Measurements from ENCODE around the gene LCOR. TPM values are rescaled to one million over a fixed set of nuclear protein-coding genes. Genes with fewer than 3 reads are reported as not detected.
"Not testable (repeated sequence)": the region's sequence is repeated elsewhere in the genome, so short reads cannot be mapped to it uniquely, and the experiment has no call there.

The LCOR gene
- 24.0 and 49.2 TPM in 2 replicates for total RNA-seq

DNA sequence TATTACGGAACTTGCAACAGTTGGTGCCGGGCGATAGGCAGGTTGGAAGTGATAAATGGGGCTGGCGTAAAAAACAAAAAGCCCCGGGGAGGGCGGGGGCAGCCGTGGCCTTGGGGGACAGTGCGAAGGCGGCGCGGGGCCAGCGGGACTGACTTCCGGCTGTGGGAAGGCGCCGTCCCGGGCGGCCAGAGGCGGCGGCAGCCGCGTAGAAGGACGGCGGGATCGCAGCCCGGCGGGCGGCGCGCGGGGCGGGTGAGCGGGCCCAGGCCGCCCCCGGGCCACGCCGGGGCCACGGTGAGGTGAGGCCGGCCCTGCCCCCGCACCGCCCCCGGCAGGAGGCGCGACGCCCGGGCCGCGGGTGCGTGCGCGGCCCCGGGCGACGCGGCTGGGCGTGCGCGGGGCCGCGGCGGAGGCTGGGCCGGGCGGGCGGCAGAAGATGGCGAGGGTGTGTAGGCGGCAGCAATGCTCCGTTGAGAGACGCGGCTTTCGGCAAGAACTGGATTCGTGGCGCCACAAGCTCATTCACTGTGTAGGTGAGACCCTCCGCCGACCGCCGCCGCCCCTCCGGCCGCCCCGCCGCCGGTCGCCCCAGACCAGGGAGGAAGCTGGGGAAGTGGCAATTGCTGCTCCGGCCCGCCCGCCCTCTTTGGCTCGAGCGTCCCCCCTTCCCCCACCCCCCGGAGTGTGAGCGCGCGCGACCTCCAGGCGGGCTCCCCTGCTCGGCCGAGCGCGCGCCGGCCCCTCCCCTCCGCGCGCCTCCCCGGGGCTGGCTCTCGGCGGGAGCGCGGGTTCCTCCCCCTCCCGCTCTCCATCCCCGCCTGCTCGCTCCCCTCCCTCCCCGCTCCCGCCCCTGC is at the start of gene LCOR:
TSS of gene LCOR (plus strand) at position 432 of the 854 bp plus-strand sequence. CDS start 116,760 bp downstream, outside the sequence.
- DNase-seq (ENCODE audit: low read depth) = peak; percentile 30

GRCh38 chr10:96784253-96784652 is 47.8 kb upstream of the LCOR start:
- DNase-seq (ENCODE audit: low read depth) = no peak

- peak; percentile 41 for DNase-seq (ENCODE audit: low read depth)
Measured at GRCh38 chr10:96789571-96790108, 42.5 kb upstream of the LCOR start.

- no peak for DNase-seq (ENCODE audit: low read depth)
Measured at GRCh38 chr10:96791902-96792301, 40.2 kb upstream of the LCOR start.

DNA sequence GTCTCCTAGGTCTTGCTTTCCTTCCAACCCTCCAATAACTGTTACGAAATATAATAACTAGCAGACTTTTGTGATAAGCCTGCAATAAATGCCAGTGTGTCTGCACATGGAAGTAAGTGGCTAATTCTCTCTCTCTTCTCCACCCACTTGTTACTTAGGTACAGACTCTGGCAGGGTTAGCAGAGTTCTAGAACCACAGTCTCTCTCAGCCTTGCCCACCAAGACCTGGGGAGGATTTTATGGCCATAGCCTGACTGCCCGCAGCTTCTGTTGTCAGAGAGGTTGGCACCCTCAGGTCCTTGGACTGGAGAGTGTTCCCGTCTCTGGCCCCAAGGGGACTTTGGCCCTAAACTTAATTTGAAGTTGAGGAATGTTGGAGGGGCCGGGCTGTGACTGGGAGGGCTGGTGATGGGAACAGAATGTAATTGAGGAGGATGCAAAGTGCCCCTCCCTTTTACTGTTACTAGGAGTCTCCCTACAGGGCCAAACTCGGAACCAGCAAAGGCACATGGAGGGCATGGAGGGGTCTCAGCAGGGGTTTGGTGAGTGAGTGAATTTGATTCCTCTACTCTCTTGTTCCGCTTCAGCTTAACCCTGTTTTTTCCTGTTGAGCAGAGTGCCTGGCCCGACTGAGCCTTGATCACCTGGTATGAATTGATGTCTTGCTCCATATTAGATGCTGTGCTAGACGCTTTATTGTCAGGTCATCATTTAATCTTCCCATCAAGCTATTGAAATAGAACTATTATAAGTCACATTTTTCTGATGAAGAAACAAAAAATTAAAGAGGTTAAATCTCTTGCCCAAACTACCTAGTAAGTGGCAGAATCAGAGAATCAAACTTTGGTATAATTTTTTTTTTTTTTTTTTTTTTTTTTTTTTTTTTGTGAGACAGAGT is 37.0 kb upstream of the LCOR start:
- no peak for DNase-seq (ENCODE audit: low read depth)

DNA sequence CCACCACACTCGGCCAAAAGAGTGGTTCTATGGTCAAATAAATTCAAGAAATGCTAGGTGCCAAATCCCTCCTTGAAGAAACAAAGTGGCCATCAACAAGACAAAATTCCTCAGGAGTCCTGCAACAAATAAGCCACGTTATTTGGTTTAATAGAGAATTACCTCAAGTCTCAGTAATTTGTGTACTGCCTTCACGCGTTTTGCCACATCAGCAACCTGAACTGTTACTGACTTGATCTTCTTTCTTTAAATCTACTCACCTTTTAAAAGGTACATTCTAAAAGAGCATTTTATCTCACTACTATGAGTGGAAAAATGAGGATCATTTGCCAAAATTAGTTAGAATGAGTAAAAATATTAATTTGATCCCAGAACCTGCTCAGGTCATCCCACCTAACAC is 34.6 kb upstream of the LCOR start:
- no peak for DNase-seq (ENCODE audit: low read depth)

GRCh38 chr10:96803288-96803664 is 28.8 kb upstream of the LCOR start:
- no peak for DNase-seq (ENCODE audit: low read depth)

GRCh38 chr10:96814264-96814663 is 17.8 kb upstream of the LCOR start:
- peak; percentile 90 for DNase-seq (ENCODE audit: low read depth)

DNA sequence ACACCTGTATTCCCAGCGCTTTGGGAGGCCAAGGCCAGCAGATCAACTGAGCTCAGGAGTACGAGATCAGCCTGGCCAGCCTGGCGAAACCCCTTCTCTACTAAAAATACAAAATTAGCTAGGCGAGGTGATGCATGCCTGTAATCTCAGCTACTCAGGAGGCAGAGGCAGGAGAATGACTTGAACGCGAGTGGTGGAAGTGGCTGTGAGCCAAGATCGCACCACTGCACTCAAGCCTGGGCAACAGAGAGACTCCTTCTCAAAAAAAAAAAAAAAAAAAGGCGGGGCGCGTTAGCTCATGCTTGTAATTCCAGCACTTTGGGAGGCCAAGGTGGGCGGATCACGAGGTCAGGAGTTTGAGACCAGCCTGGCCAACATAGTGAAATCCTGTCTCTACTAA is 13.1 kb upstream of the LCOR start:
- not testable (repeated sequence) for DNase-seq (ENCODE audit: low read depth)

GRCh38 chr10:96820765-96821164 is 11.3 kb upstream of the LCOR start:
- DNase-seq (ENCODE audit: low read depth) = no peak

DNA sequence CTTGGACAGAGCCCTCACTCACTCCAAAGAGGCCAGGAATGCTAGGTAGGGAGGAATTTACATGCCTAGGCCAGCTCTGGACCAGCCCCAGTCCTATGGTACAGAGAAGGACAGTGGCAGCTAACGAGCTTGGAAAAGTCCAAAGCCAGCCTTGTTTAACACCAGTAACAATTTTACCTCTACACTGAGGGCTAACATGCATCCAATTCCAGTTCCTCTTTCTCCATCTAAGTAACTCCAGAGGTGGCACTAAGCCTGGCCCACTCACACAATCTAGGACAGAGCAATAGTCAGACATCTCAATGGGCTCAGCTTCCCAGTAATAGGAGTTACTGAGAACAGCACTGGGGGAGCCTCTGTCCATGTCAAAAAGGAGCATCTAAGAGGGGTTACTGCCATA is 5.7 kb upstream of the LCOR start:
- no peak for DNase-seq (ENCODE audit: low read depth)

DNA sequence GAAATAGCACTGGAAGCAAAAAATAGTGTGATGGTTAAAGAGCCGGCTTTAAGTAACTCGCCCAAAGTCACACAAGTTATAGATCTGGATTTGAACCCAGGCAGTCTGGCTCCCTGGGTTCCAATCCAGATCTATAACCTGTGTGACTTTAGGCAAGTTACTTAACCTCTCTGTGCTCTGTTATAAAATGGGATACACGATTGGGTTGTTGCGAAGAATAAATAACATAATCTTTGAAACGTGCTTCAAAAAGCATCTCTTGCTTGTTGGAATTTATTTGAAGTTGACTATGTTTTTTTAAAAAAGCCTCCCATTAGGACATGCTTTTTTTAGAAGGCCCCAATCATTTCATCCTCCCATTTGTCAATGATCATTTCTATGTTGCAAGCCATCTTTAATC is 3.5 kb upstream of the LCOR start:
- DNase-seq (ENCODE audit: low read depth) = no peak

GRCh38 chr10:96829029-96829773 is 2.9 kb upstream of the LCOR start:
- DNase-seq (ENCODE audit: low read depth) = no peak

- DNase-seq (ENCODE audit: low read depth) = peak; percentile 72
Measured at GRCh38 chr10:96830511-96831199, 1.4 kb upstream of the LCOR start.

DNA sequence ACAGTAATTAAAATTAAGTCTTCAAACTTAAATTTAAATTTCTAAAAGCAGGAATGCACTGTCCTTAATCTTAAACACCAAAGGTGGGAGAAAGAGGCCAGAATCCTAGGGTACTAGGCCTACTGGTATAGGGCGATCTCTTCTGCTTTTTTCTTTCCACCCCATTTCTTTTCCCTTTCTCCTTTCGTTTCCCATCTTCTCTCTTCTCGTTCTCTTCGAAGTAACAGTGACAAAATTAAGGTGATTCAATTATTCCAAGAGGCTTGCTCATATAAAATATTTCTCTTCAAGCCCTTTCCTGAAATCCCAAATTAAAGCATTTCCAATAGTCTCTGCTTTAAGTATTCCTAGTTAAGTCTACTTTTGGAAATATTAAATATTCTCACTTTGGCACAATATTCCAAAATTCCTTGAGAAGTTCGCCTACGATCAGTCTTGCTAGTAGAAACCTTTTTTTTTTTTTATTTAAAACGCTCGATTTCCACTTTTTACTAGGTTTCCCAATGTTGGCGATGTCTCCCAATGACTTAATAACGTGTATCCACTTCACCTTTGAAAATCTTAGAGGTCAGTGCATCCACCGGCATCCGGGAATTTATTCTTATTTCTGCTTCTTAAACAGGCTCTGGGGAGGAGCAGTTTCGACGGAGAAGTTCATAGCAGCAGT is 765 bp upstream of the LCOR start:
- peak; percentile 71 for DNase-seq (ENCODE audit: low read depth)

- peak; percentile 32 for DNase-seq (ENCODE audit: low read depth)
Measured at GRCh38 chr10:96832721-96833219, 672 bp downstream of the LCOR start.

DNA sequence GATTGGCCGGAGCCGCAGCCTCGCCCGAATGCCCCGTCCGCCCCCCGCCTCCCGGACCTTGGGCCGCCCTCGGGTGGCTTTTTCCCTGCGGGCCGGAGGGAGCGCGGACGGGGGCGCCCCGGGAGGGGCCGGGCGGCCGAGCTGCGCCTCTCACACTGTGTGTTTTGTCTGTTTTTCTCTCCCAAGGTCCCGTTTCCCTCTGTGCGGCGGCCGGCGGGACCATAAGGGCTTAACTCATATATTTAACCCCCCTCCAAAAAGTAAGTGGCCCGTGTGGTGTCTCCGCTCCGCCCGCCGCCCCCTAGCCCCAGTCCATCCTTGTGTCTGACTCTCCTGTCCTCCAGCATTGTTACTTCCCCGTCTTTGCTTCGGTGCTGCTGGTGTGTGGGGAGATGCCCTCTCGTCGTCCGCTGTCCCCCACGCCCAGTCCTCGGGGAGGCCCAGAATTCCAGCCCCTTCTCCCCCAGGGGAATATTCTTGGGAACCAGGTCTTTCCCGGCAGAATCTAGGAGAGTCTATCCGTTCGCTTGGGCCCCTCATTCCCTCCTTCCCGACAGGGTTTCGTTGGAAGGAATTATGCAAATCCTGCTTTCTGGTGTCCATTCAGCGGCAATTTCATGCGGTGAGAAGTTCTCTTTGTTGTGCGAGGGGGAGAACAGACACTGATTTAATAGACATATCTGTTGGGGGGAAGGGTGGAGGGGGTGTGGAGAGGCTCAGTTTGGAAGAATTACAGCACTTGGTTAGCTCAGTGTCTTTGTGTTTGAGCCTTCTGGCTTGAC is 1.3 kb downstream of the LCOR start:
- peak; percentile 38 for DNase-seq (ENCODE audit: low read depth)

GRCh38 chr10:96834120-96834519 is 2.0 kb downstream of the LCOR start:
- no peak for DNase-seq (ENCODE audit: low read depth)

- peak; percentile 34 for DNase-seq (ENCODE audit: low read depth)
Measured at GRCh38 chr10:96835899-96836298, 3.8 kb downstream of the LCOR start.

DNA sequence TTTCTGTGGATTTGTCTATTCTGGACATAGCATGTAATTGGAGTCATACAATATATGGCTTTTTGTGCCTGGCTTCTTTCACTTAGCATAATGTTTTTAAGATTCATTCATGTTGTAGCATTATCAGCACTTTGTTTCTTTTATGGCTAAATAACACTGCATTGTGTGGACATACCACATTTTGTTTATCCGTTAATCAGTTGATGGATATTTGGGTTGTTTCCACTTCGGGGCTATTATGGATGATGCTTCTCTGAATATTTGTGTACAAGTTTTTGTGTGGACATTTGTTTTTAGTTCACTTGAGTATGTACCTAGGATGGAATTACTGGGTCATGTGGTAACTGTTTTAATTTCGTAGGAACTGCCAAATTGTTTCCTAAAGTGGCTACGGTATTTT is 6.4 kb downstream of the LCOR start:
- no peak for DNase-seq (ENCODE audit: low read depth)

All from renal cortical epithelial cell (primary cell).